ENCODE data around the gene RGMA. TPM values are rescaled to one million over a fixed set of nuclear protein-coding genes. Genes with fewer than 3 reads are reported as not detected.

Gene RGMA
- total RNA-seq, 4 donors from 2014 or later: 5.4 to 14.5 (median 11.0) TPM

- no peak for TF ChIP-seq CTCF (IDR thresholded peaks at IDR 0.05; ENCODE audit: low read depth)
These were observed 38.4 kb downstream of the RGMA start for GRCh38 chr15:93050648-93051047.

GRCh38 chr15:93049914-93050578 is 39.0 kb downstream of the RGMA start:
- no peak for TF ChIP-seq CTCF (IDR thresholded peaks at IDR 0.05; ENCODE audit: low read depth)

- no peak for TF ChIP-seq CTCF (IDR thresholded peaks at IDR 0.05; ENCODE audit: low read depth)
These were observed 39.8 kb downstream of the RGMA start for GRCh38 chr15:93049233-93049632.

- TF ChIP-seq CTCF (IDR thresholded peaks at IDR 0.05; ENCODE audit: low read depth): no peak
These were observed 40.3 kb downstream of the RGMA start for GRCh38 chr15:93048759-93049161.

GRCh38 chr15:93048426-93048721 is 40.6 kb downstream of the RGMA start:
- TF ChIP-seq CTCF (IDR thresholded peaks at IDR 0.05; ENCODE audit: low read depth): no peak

- TF ChIP-seq CTCF (IDR thresholded peaks at IDR 0.05; ENCODE audit: low read depth): no peak
These were observed 41.2 kb downstream of the RGMA start for GRCh38 chr15:93047621-93048425.

GRCh38 chr15:93046721-93047120 is 42.3 kb downstream of the RGMA start:
- TF ChIP-seq CTCF (IDR thresholded peaks at IDR 0.05; ENCODE audit: low read depth): no peak

Measured in subcutaneous adipose tissue (tissue), 4 donors.